Measurements from ENCODE around the gene ADARB1. TPM values are rescaled to one million over a fixed set of nuclear protein-coding genes. Genes with fewer than 3 reads are reported as not detected.

The ADARB1 gene
- polyA plus RNA-seq, 1 of the 3 experiments (the other 2 are of a cell fraction) = 7.8 TPM

GRCh38 chr21:45029298-45029947 is 45.0 kb upstream of the ADARB1 start:
- Histone ChIP-seq H3K9me2 (no peaks in the 10 kb centered on the region), H3K36me3 (replicated peaks in 1 of 2; ENCODE audit: control insufficient read depth in 1 of 2, insufficient read depth in 2 of 2, low read length in 1 of 2) (no peaks in the 10 kb centered on the region), H3K4me1 (ENCODE audit: control insufficient read depth in 1 of 2, insufficient read depth in 2 of 2, low read depth in 1 of 2, low read length in 1 of 2) (peaks cover 0 to 11% of the 10 kb centered on the region in 2 experiments; a peak in 1 of 4 replicates), H4K20me1 (ENCODE audit: insufficient read depth) (no peaks in the 10 kb centered on the region), H3K27me3 (ENCODE audit: insufficient read depth) (no peaks in the 10 kb centered on the region), H3F3A (replicated peaks; ENCODE audit: insufficient read depth) (no peaks in the 10 kb centered on the region), H3K9me3 (no peaks in the 10 kb centered on the region), H3K4me3 (ENCODE audit: low read depth in 2 of 2, low read length in 1 of 2) (no peak overlapping the region), H3K9ac (no peak overlapping the region), H3K27ac (ENCODE audit: low read depth in 2 of 2, low read length in 1 of 2) (no peak overlapping the region), H2AFZ (ENCODE audit: low read depth) (no peak overlapping the region), H3K4me2 (no peak overlapping the region), H3K79me2 (ENCODE audit: insufficient read depth) (no peaks in the 10 kb centered on the region)
- no peak for TF ChIP-seq IRF3 (IDR thresholded peaks at IDR 0.05; ENCODE audit: low read depth, low read length)
- no peak for TF ChIP-seq MAX (IDR thresholded peaks at IDR 0.05; ENCODE audit: low read depth)
- TF ChIP-seq SIN3A (IDR thresholded peaks at IDR 0.05; ENCODE audit: borderline replicate concordance, low read depth, low read length) = no peak
- TF ChIP-seq GABPA (IDR thresholded peaks at IDR 0.05; ENCODE audit: low read depth) = no peak
- TF ChIP-seq NRF1 (IDR thresholded peaks at IDR 0.05; ENCODE audit: low read depth, low read length) = no peak
- TF ChIP-seq REST (IDR thresholded peaks at IDR 0.05; ENCODE audit: low read depth, low read length) = no peak
- TF ChIP-seq, protein P1, sequence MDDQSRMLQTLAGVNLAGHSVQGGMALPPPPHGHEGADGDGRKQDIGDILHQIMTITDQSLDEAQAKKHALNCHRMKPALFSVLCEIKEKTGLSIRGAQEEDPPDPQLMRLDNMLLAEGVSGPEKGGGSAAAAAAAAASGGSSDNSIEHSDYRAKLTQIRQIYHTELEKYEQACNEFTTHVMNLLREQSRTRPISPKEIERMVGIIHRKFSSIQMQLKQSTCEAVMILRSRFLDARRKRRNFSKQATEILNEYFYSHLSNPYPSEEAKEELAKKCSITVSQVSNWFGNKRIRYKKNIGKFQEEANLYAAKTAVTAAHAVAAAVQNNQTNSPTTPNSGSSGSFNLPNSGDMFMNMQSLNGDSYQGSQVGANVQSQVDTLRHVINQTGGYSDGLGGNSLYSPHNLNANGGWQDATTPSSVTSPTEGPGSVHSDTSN (IDR thresholded peaks at IDR 0.05) = no peak
- no peak for TF ChIP-seq MEF2A (IDR thresholded peaks at IDR 0.05; ENCODE audit: borderline replicate concordance, low read depth)
- TF ChIP-seq RCOR1 (IDR thresholded peaks at IDR 0.05; ENCODE audit: low read length) = no peak
- no peak for TF ChIP-seq FOSL2 (IDR thresholded peaks at IDR 0.05; ENCODE audit: borderline replicate concordance, low read depth)
- no peak for TF ChIP-seq MXI1 (IDR thresholded peaks at IDR 0.05; ENCODE audit: low read depth, low read length)
- TF ChIP-seq FOXJ3 (CRISPR knock-in tag; IDR thresholded peaks at IDR 0.05) = no peak
- TF ChIP-seq RFX5 (IDR thresholded peaks at IDR 0.05; ENCODE audit: low read length) = no peak
- no peak for TF ChIP-seq EZH2phosphoT487 (IDR thresholded peaks at IDR 0.05; ENCODE audit: borderline replicate concordance, low read depth)
- TF ChIP-seq RAD21 (IDR thresholded peaks at IDR 0.05; ENCODE audit: low read length) = no peak
- POLR2A ChIA-PET = no interaction called here
- DNase-seq = peak; percentile 70
- CTCF ChIA-PET = interaction anchor here (0.6 to 1.3 kb wide), 5 partner anchors 19 to 108 kb away, joined by 3 to 4 read pairs (median 3); no protein-coding TSS in a partner anchor
- WGBS (ENCODE audit: low lambda C conversion rate) = 76% methylated on average over 7 of the region's 14 CpGs
